HL-60 (cell line): Measurements from ENCODE around the gene UGT1A4.
"Not testable (repeated sequence)": the region's sequence is repeated elsewhere in the genome, so short reads cannot be mapped to it uniquely, and the experiment has no call there.

Source experiments
- DNase-seq, 2 experiments: peaks; one replicate each; pipeline ENCODE4 v3.0.0-alpha.2; 2010 to 2020; ENCODE audit warnings: low read depth in 1 of 2, low spot score in 1 of 2
- H3K27ac ChIP-seq: fragments of 250-450 bp; sonication (Bioruptor Pico); replicated peaks from 2 replicates; pipeline ENCODE4 v1.5.1; 2020; ENCODE audit warnings: mild to moderate bottlenecking, moderate library complexity
- H3K27me3 ChIP-seq: fragments of 250-450 bp; sonication (Bioruptor Pico); 2 replicates; pipeline ENCODE4 v1.5.1; 2021; ENCODE audit warnings: mild to moderate bottlenecking, moderate library complexity; ENCODE audit not compliant: insufficient read depth, poor library complexity, severe bottlenecking
- H3K4me3 ChIP-seq: replicated peaks from 2 replicates; pipeline ENCODE4 v1.5.1; 2011; ENCODE audit warnings: mild to moderate bottlenecking, control low read depth, low read length; ENCODE audit not compliant: insufficient read depth
- CTCF ChIP-seq: IDR thresholded peaks from one replicate; pipeline ENCODE4 v1.5.1; 2011; ENCODE audit warnings: low read length, control low read depth, inconsistent platforms; ENCODE audit not compliant: insufficient read depth
- GABPA ChIP-seq: IDR thresholded peaks from 2 replicates; pipeline ENCODE4 v1.6.1; 2012; ENCODE audit warnings: low read depth
- POLR2AphosphoS5 ChIP-seq: IDR thresholded peaks from 2 replicates; pipeline ENCODE4 v1.6.1; 2012; ENCODE audit warnings: low read depth
- REST ChIP-seq: IDR thresholded peaks from 2 replicates; pipeline ENCODE4 v1.6.1; 2012; ENCODE audit warnings: low read depth; ENCODE audit not compliant: insufficient replicate concordance
- SPI1 ChIP-seq: IDR thresholded peaks from 2 replicates; pipeline ENCODE4 v1.6.1; 2012; ENCODE audit warnings: low read depth, mild to moderate bottlenecking, borderline replicate concordance

The UGT1A4 gene

GRCh38 chr2:233745073-233745755 is 26.7 kb downstream of the UGT1A4 start:
- Histone ChIP-seq H3K27me3 (peaks cover 2% of the 10 kb centered on the region), H3K27ac (no peak overlapping the region), H3K4me3 (no peak overlapping the region)
- no peak for DNase-seq
- TF ChIP-seq REST = no peak
- no peak for TF ChIP-seq SPI1
- no peak for TF ChIP-seq GABPA
- no peak for TF ChIP-seq CTCF
- TF ChIP-seq POLR2AphosphoS5 = no peak

GRCh38 chr2:233745838-233746237 is 27.3 kb downstream of the UGT1A4 start:
- H3K27ac ChIP-seq, H3K4me3 ChIP-seq, DNase-seq, H3K27me3 ChIP-seq: not testable (repeated sequence)

- Histone ChIP-seq H3K27me3 (no peaks in the 10 kb centered on the region), H3K27ac (no peak overlapping the region), H3K4me3 (no peak overlapping the region)
- no peak for TF ChIP-seq GABPA
- no peak for TF ChIP-seq REST
- TF ChIP-seq POLR2AphosphoS5 = no peak
- TF ChIP-seq CTCF = no peak
- TF ChIP-seq SPI1 = no peak
- no peak for DNase-seq
These were observed 28.1 kb downstream of the UGT1A4 start for GRCh38 chr2:233746475-233747282.

- Histone ChIP-seq H3K27ac (no peak overlapping the region), H3K4me3 (no peak overlapping the region)
- DNase-seq = no peak
These were observed 28.7 kb downstream of the UGT1A4 start for GRCh38 chr2:233747283-233747544.

More at GRCh38 chr2:233747283-233747544, 28.7 kb downstream of the UGT1A4 start:
- TF ChIP-seq REST = no peak
- no peak for TF ChIP-seq GABPA
- TF ChIP-seq CTCF = no peak
- no peak for TF ChIP-seq SPI1
- TF ChIP-seq POLR2AphosphoS5 = no peak
- H3K27me3 ChIP-seq = no peaks in the 10 kb centered on the region
